Choroid plexus epithelial cell (primary cell): ENCODE data around the gene SAMD4A.

Source experiments
- DNase-seq: peaks from one replicate; pipeline ENCODE4 v3.0.0-alpha.2; 2010; ENCODE audit warnings: low read depth
- H3K4me3 ChIP-seq: 2 replicates; pipeline ENCODE4 v1.5.1; 2011; ENCODE audit warnings: low read depth, mild to moderate bottlenecking, control low read depth, low read length, moderate library complexity
- CTCF ChIP-seq: conservative IDR thresholded peaks from 2 replicates; pipeline ENCODE4 v1.5.1; 2011; ENCODE audit warnings: low read depth, mild to moderate bottlenecking, control low read depth, inconsistent platforms, low read length, moderate library complexity

The SAMD4A gene

GRCh38 chr14:54754116-54754622 is 187.2 kb downstream of the SAMD4A start:
- TF ChIP-seq CTCF = no peak
- DNase-seq = no peak
- no peak overlapping the region for H3K4me3 ChIP-seq

- TF ChIP-seq CTCF = no peak
- DNase-seq = no peak
- H3K4me3 ChIP-seq = no peak overlapping the region
These were observed 187.9 kb downstream of the SAMD4A start for GRCh38 chr14:54754623-54755386.

- no peak overlapping the region for H3K4me3 ChIP-seq
- DNase-seq = no peak
- no peak for TF ChIP-seq CTCF
These were observed 189.9 kb downstream of the SAMD4A start for GRCh38 chr14:54756656-54757392.

- H3K4me3 ChIP-seq = no peak overlapping the region
- no peak for TF ChIP-seq CTCF
- no peak for DNase-seq
These were observed 191.1 kb downstream of the SAMD4A start for GRCh38 chr14:54758041-54758440.

- no peak overlapping the region for H3K4me3 ChIP-seq
- TF ChIP-seq CTCF = no peak
- DNase-seq = no peak
These were observed 193.2 kb downstream of the SAMD4A start for GRCh38 chr14:54759982-54760585.

GRCh38 chr14:54760866-54761575 is 194.1 kb downstream of the SAMD4A start:
- H3K4me3 ChIP-seq = no peak overlapping the region
- DNase-seq = no peak
- no peak for TF ChIP-seq CTCF
